ENCODE measurements around the gene CSRP3.

CSRP3 gene

DNA sequence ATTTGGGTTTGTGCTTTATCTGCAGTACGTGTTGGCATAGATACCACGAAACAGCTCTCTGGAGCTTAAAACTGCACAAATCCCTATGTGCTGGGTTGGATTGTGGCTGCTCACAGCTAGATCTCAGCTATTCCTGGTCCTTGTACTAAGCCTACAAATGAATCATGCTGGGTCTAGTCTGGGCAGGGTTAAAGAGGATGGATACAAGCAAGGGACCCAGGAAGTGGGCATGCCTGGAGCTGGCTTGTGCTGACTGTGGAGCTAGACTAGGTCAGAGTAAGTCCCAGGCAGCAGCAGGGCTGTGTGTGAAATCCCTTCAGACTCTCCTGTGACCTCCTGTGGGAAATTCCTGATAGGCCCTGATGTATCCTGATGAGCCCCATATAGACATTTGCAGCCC, 42.8 kb upstream of the CSRP3 start:
- ATAC-seq = no peak
- TF ChIP-seq ZFP3 (CRISPR knock-in tag; IDR thresholded peaks at IDR 0.05) = no peak
- TF ChIP-seq, protein P1, sequence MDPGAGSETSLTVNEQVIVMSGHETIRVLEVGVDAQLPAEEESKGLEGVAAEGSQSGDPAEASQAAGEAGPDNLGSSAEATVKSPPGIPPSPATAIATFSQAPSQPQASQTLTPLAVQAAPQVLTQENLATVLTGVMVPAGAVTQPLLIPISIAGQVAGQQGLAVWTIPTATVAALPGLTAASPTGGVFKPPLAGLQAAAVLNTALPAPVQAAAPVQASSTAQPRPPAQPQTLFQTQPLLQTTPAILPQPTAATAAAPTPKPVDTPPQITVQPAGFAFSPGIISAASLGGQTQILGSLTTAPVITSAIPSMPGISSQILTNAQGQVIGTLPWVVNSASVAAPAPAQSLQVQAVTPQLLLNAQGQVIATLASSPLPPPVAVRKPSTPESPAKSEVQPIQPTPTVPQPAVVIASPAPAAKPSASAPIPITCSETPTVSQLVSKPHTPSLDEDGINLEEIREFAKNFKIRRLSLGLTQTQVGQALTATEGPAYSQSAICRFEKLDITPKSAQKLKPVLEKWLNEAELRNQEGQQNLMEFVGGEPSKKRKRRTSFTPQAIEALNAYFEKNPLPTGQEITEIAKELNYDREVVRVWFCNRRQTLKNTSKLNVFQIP (CRISPR knock-in tag; IDR thresholded peaks at IDR 0.05; ENCODE audit: borderline replicate concordance, low read depth) = no peak
- TF ChIP-seq, protein P2, sequence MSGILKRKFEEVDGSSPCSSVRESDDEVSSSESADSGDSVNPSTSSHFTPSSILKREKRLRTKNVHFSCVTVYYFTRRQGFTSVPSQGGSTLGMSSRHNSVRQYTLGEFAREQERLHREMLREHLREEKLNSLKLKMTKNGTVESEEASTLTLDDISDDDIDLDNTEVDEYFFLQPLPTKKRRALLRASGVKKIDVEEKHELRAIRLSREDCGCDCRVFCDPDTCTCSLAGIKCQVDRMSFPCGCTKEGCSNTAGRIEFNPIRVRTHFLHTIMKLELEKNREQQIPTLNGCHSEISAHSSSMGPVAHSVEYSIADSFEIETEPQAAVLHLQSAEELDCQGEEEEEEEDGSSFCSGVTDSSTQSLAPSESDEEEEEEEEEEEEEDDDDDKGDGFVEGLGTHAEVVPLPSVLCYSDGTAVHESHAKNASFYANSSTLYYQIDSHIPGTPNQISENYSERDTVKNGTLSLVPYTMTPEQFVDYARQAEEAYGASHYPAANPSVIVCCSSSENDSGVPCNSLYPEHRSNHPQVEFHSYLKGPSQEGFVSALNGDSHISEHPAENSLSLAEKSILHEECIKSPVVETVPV (CRISPR knock-in tag; IDR thresholded peaks at IDR 0.05) = no peak
- TF ChIP-seq ZC3H10 (CRISPR knock-in tag; IDR thresholded peaks at IDR 0.05) = no peak
- TF ChIP-seq, protein P3, sequence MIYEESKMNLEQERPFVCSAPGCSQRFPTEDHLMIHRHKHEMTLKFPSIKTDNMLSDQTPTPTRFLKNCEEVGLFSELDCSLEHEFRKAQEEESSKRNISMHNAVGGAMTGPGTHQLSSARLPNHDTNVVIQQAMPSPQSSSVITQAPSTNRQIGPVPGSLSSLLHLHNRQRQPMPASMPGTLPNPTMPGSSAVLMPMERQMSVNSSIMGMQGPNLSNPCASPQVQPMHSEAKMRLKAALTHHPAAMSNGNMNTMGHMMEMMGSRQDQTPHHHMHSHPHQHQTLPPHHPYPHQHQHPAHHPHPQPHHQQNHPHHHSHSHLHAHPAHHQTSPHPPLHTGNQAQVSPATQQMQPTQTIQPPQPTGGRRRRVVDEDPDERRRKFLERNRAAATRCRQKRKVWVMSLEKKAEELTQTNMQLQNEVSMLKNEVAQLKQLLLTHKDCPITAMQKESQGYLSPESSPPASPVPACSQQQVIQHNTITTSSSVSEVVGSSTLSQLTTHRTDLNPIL (CRISPR knock-in tag; IDR thresholded peaks at IDR 0.05; ENCODE audit: low read depth) = no peak
- TF ChIP-seq CSDC2 (CRISPR knock-in tag; IDR thresholded peaks at IDR 0.05) = no peak
- TF ChIP-seq, protein P4, sequence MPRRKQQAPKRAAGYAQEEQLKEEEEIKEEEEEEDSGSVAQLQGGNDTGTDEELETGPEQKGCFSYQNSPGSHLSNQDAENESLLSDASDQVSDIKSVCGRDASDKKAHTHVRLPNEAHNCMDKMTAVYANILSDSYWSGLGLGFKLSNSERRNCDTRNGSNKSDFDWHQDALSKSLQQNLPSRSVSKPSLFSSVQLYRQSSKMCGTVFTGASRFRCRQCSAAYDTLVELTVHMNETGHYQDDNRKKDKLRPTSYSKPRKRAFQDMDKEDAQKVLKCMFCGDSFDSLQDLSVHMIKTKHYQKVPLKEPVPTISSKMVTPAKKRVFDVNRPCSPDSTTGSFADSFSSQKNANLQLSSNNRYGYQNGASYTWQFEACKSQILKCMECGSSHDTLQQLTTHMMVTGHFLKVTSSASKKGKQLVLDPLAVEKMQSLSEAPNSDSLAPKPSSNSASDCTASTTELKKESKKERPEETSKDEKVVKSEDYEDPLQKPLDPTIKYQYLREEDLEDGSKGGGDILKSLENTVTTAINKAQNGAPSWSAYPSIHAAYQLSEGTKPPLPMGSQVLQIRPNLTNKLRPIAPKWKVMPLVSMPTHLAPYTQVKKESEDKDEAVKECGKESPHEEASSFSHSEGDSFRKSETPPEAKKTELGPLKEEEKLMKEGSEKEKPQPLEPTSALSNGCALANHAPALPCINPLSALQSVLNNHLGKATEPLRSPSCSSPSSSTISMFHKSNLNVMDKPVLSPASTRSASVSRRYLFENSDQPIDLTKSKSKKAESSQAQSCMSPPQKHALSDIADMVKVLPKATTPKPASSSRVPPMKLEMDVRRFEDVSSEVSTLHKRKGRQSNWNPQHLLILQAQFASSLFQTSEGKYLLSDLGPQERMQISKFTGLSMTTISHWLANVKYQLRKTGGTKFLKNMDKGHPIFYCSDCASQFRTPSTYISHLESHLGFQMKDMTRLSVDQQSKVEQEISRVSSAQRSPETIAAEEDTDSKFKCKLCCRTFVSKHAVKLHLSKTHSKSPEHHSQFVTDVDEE (CRISPR knock-in tag; IDR thresholded peaks at IDR 0.05) = no peak
- TF ChIP-seq PPARA (CRISPR knock-in tag; IDR thresholded peaks at IDR 0.05; ENCODE audit: borderline replicate concordance) = no peak

DNA sequence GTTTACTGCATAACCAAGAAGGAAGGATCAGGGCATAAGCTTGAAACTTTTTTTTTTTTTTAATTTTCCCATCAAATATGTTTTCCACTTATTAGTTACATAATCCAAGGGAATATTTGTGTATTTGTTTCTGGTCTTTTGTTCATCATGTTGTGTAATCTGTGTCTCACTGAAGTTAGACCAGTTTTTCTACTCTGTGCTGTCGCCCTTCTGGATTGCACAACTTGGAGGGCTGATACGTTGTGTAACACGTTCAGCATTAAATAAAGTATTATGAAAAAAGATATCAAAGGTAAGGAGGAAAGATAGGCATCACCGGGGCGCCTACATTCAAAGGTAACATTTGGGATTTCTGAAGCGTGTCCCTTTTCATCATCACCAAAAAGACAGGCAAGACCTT, 42.3 kb upstream of the CSRP3 start:
- ATAC-seq = no peak
- no peak for TF ChIP-seq ZNF8 (CRISPR knock-in tag; IDR thresholded peaks at IDR 0.05)
- no peak for TF ChIP-seq OSR1 (CRISPR knock-in tag; IDR thresholded peaks at IDR 0.05)
- no peak for TF ChIP-seq ZFP3 (CRISPR knock-in tag; IDR thresholded peaks at IDR 0.05)
- TF ChIP-seq, protein P3 (CRISPR knock-in tag; IDR thresholded peaks at IDR 0.05; ENCODE audit: low read depth) = no peak
- no peak for TF ChIP-seq CSDC2 (CRISPR knock-in tag; IDR thresholded peaks at IDR 0.05)
- TF ChIP-seq ZNF70 (CRISPR knock-in tag; IDR thresholded peaks at IDR 0.05) = no peak
- TF ChIP-seq ZFP30 (CRISPR knock-in tag; IDR thresholded peaks at IDR 0.05) = no peak
- TF ChIP-seq SNAI2 (CRISPR knock-in tag; IDR thresholded peaks at IDR 0.05) = no peak
- TF ChIP-seq ISL1 (CRISPR knock-in tag; IDR thresholded peaks at IDR 0.05) = no peak
- no peak for TF ChIP-seq GLIS3 (CRISPR knock-in tag; IDR thresholded peaks at IDR 0.05)
- no peak for TF ChIP-seq RARB (CRISPR knock-in tag; IDR thresholded peaks at IDR 0.05)
- no peak for TF ChIP-seq ESRRG (CRISPR knock-in tag; IDR thresholded peaks at IDR 0.05)
- TF ChIP-seq, protein P5, sequence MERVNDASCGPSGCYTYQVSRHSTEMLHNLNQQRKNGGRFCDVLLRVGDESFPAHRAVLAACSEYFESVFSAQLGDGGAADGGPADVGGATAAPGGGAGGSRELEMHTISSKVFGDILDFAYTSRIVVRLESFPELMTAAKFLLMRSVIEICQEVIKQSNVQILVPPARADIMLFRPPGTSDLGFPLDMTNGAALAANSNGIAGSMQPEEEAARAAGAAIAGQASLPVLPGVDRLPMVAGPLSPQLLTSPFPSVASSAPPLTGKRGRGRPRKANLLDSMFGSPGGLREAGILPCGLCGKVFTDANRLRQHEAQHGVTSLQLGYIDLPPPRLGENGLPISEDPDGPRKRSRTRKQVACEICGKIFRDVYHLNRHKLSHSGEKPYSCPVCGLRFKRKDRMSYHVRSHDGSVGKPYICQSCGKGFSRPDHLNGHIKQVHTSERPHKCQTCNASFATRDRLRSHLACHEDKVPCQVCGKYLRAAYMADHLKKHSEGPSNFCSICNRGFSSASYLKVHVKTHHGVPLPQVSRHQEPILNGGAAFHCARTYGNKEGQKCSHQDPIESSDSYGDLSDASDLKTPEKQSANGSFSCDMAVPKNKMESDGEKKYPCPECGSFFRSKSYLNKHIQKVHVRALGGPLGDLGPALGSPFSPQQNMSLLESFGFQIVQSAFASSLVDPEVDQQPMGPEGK (CRISPR knock-in tag; IDR thresholded peaks at IDR 0.05; ENCODE audit: borderline replicate concordance) = no peak
- no peak for TF ChIP-seq BACH2 (CRISPR knock-in tag; IDR thresholded peaks at IDR 0.05; ENCODE audit: borderline replicate concordance)
- TF ChIP-seq, protein P1 (CRISPR knock-in tag; IDR thresholded peaks at IDR 0.05; ENCODE audit: borderline replicate concordance, low read depth) = no peak
- no peak for TF ChIP-seq PPARA (CRISPR knock-in tag; IDR thresholded peaks at IDR 0.05; ENCODE audit: borderline replicate concordance)
- no peak for TF ChIP-seq ZNF565 (CRISPR knock-in tag; conservative IDR thresholded peaks at IDR 0.05; ENCODE audit: low read depth)
